OCI-LY7 (cell line): ENCODE results near the gene NSMCE4A. TPM values are rescaled to one million over a fixed set of nuclear protein-coding genes. Genes with fewer than 3 reads are reported as not detected.
"Not testable (repeated sequence)": the region's sequence is repeated elsewhere in the genome, so short reads cannot be mapped to it uniquely, and the experiment has no call there.

Experiments used
- BruUV-seq: library from RNA; stranded (reverse); fragments of 400-500 nt; replicated peaks from 2 replicates; lab custom pipeline; 2021; lab: Mats Ljungman, UMichigan
- CTCF ChIA-PET: fragments of 300-600 bp; sonication (Branson Sonifier 250); formaldehyde crosslinking; loops from one replicate; lab custom pipeline; 2022; ENCODE audit warnings: antibody characterized with exemption; ENCODE audit not compliant: unreplicated experiment; lab: Charles Lee
- POLR2A ChIA-PET: fragments of 300-600 bp; sonication (Branson Sonifier 250); formaldehyde crosslinking; loops from one replicate; lab custom pipeline; 2022; ENCODE audit warnings: antibody characterized with exemption; lab: Charles Lee
- DNase-seq: peaks from one replicate; pipeline ENCODE4 v3.0.0-alpha.2; 2015; ENCODE audit warnings: low spot score
- H2AFZ ChIP-seq: fragments of 200-600 bp; sonication (generic), shearing (Covaris generic); 2 replicates; pipeline ENCODE4 v1.6.1; 2014; ENCODE audit warnings: mild to moderate bottlenecking, antibody characterized with exemption, low read length, moderate library complexity
- H3K27ac ChIP-seq: fragments of 200-600 bp; sonication (generic); 2 replicates; pipeline ENCODE4 v1.5.1; 2014; ENCODE audit warnings: mixed run types, low read depth, mild to moderate bottlenecking, moderate library complexity, low read length, inconsistent platforms; ENCODE audit not compliant: poor library complexity, severe bottlenecking
- H3K36me3 ChIP-seq: fragments of 200-600 bp; sonication (generic); 2 replicates; pipeline ENCODE4 v1.6.1; 2014; ENCODE audit warnings: mild to moderate bottlenecking, antibody characterized with exemption, low read length, moderate library complexity, mixed read lengths; ENCODE audit not compliant: insufficient read depth
- H3K4me1 ChIP-seq: fragments of 200-600 bp; sonication (generic); 2 replicates; pipeline ENCODE4 v1.5.1; 2014; ENCODE audit warnings: mild to moderate bottlenecking, low read length; ENCODE audit not compliant: insufficient read depth, poor library complexity, severe bottlenecking
- H3K4me2 ChIP-seq: fragments of 200-600 bp; sonication (generic); 2 replicates; pipeline ENCODE4 v1.6.1; 2014; ENCODE audit warnings: mild to moderate bottlenecking, low read length
- H3K4me3 ChIP-seq: fragments of 200-600 bp; sonication (generic); 2 replicates; pipeline ENCODE4 v1.5.1; 2014; ENCODE audit warnings: mild to moderate bottlenecking, low read depth, low read length; ENCODE audit not compliant: poor library complexity, severe bottlenecking
- H3K79me2 ChIP-seq: fragments of 200-600 bp; sonication (generic); 2 replicates; pipeline ENCODE4 v1.6.1; 2016; ENCODE audit warnings: low read depth, mild to moderate bottlenecking, low read length, moderate library complexity, mixed read lengths; ENCODE audit not compliant: insufficient read depth
- H3K9me2 ChIP-seq: fragments of 200-600 bp; sonication (generic); 2 replicates; pipeline ENCODE4 v1.6.1; 2016; ENCODE audit warnings: mild to moderate bottlenecking, low read length, mixed read lengths; ENCODE audit not compliant: insufficient read depth
- H3K9me3 ChIP-seq: fragments of 200-600 bp; sonication (generic); 2 replicates; pipeline ENCODE4 v1.6.1; 2014; ENCODE audit warnings: mild to moderate bottlenecking, mixed run types, low read length, mixed read lengths
- H4K20me1 ChIP-seq: fragments of 200-600 bp; sonication (generic); 2 replicates; pipeline ENCODE4 v1.6.1; 2014; ENCODE audit warnings: mild to moderate bottlenecking, antibody characterized with exemption, low read length, moderate library complexity, mixed read lengths; ENCODE audit not compliant: insufficient read depth
- CTCF ChIP-seq: fragments of 200-600 bp; sonication (generic); conservative IDR thresholded peaks from 2 replicates; pipeline ENCODE4 v1.5.1; 2014; ENCODE audit warnings: mild to moderate bottlenecking, antibody characterized with exemption, low read length, moderate library complexity, mixed read lengths
- EZH2phosphoT487 ChIP-seq: fragments of 200-600 bp; sonication (generic); IDR thresholded peaks from 2 replicates; pipeline ENCODE4 v1.6.1; 2018; ENCODE audit warnings: low read depth, borderline replicate concordance, mild to moderate bottlenecking, mixed run types, antibody characterized with exemption, low read length, moderate library complexity, mixed read lengths
- intact Hi-C: fragments of 100-400 bp; cut with micrococcal nuclease; formaldehyde crosslinking; loops from one replicate; pipeline ENCODE4 v1.10.0; 2022; ENCODE audit not compliant: unreplicated experiment
- total RNA-seq, 2 experiments: library from RNA; depleted of rRNA in 1 of 2; stranded (reverse); fragments of >200 nt in 1 of 2; shearing (Covaris generic) in 1 of 2; gene quantifications; 2 replicates each; pipeline ENCODE4 v1.2.3, GENCODE V29; 2014 to 2022

NSMCE4A gene
- total RNA-seq, 2 experiments from 2014 or later: 69.5 to 105 TPM

- ChIA-PET CTCF (no interaction called here), POLR2A (interaction anchor here (0.5 to 0.9 kb wide), 6 partner anchors 49 to 1170 kb away, joined by 3 to 4 read pairs (median 4); no protein-coding TSS in a partner anchor)
- H4K20me1 ChIP-seq: peaks cover 10% of the 10 kb centered on the region; the same call in 1 of the 2 replicates
- H2AFZ ChIP-seq: peak overlapping the region; percentile 90; the same call in 1 of the 2 replicates
- H3K4me3 ChIP-seq: peak overlapping the region; percentile 90
- peaks cover 23% of the 10 kb centered on the region for H3K36me3 ChIP-seq
- no peaks in the 10 kb centered on the region for H3K9me2 ChIP-seq
- peak; percentile 7 for TF ChIP-seq CTCF
- TF ChIP-seq EZH2phosphoT487: no peak
- H3K4me1 ChIP-seq: peaks cover 8% of the 10 kb centered on the region
- H3K79me2 ChIP-seq: peaks cover 21% of the 10 kb centered on the region
- peak; percentile 9 for DNase-seq
- no TSS peak for BruUV-seq
- H3K27ac ChIP-seq: peak overlapping the region; percentile 83
- intact Hi-C loops: no loop called here
- H3K9me3 ChIP-seq: peaks cover 14% of the 10 kb centered on the region
- peak overlapping the region; percentile 80 for H3K4me2 ChIP-seq
Measured at GRCh38 chr10:121975295-121976086, 474 bp upstream of the NSMCE4A start.

- Histone ChIP-seq H3K79me2 (peaks cover 21% of the 10 kb centered on the region), H3K4me2 (peak overlapping the region; percentile 80), H3K4me3 (peak overlapping the region; percentile 90), H3K4me1 (peaks cover 8% of the 10 kb centered on the region), H4K20me1 (peaks cover 10% of the 10 kb centered on the region; the same call in 1 of the 2 replicates), H3K9me3 (peaks cover 14% of the 10 kb centered on the region), H3K27ac (peak overlapping the region; percentile 83), H3K36me3 (peaks cover 35% of the 10 kb centered on the region), H3K9me2 (no peaks in the 10 kb centered on the region), H2AFZ (peak overlapping the region; percentile 90; the same call in 1 of the 2 replicates)
- DNase-seq: no peak
- CTCF ChIA-PET: no interaction called here
- intact Hi-C loops: loop anchor here (1.0 kb wide), 1 partner anchor 46 kb away; the partner anchor contains the start of gene ATE1
- BruUV-seq: no TSS peak
- TF ChIP-seq EZH2phosphoT487 (no peak), CTCF (no peak)
- POLR2A ChIA-PET: no interaction called here
Measured at GRCh38 chr10:121974019-121974534, 940 bp downstream of the NSMCE4A start.

GRCh38 chr10:121969086-121969485, 5.9 kb downstream of the NSMCE4A start:
- BruUV-seq, H3K4me1 ChIP-seq, H3K4me2 ChIP-seq, H4K20me1 ChIP-seq, CTCF ChIA-PET, H3K9me2 ChIP-seq, H3K9me3 ChIP-seq, DNase-seq, H3K4me3 ChIP-seq, intact Hi-C loops, H3K27ac ChIP-seq, H2AFZ ChIP-seq: not testable (repeated sequence)
- Histone ChIP-seq H3K36me3 (peaks cover 83% of the 10 kb centered on the region), H3K79me2 (peaks cover 17% of the 10 kb centered on the region)
- POLR2A ChIA-PET: interaction anchor here (0.7 to 1.0 kb wide), 2 partner anchors 12 to 146 kb away, joined by 3 read pairs; no protein-coding TSS in a partner anchor
